ENCODE measurements around the gene MYH14. TPM values are rescaled to one million over a fixed set of nuclear protein-coding genes. Genes with fewer than 3 reads are reported as not detected.

MYH14 gene
- total and polyA plus RNA-seq, 10 of the 15 experiments (the other 5 are each of a cell fraction or from before 2014, with no cell fraction given) = 0.06 to 0.69 (median 0.15) TPM; not detected in 4

DNA sequence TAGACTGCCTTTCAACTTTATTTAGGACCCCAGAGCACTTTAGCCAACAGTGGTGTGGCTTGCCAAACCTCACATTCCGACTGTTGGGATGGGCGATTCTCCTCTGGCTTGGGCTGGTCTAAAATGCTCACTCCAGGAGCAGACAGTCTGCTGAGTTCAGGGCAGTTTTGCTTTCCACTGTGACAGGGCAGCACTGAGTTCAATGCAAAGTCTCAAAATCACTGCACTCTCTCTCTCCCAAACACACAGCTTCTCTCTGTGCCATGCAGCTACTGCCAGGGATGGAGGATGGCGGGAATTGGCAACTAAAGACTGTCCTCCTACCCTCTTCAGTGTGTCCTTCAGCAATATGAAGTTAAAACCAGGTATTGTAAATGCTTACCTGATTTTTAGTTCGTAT is 148.8 kb downstream of the MYH14 start:
- intact Hi-C loops (cut with micrococcal nuclease; ENCODE audit: unreplicated experiment) = loop anchor here (10.0 kb wide), 2 partner anchors 183 to 543 kb away; no protein-coding TSS in a partner anchor
- ChIA-PET CTCF (interaction anchor here (0.5 to 3.0 kb wide), 8 partner anchors 11 to 873 kb away, joined by 3 to 13 read pairs (median 3); no protein-coding TSS in a partner anchor), RAD21 (ENCODE audit: unreplicated experiment) (interaction anchor here (1.1 to 4.0 kb wide), 3 partner anchors 9 to 109 kb away, joined by 3 to 17 read pairs (median 4); partner anchors contain the start of gene KCNC3), SMC1A (ENCODE audit: uncharacterized antibody, unreplicated experiment) (interaction anchor here (0.6 to 3.1 kb wide), 5 partner anchors 12 to 485 kb away, joined by 3 to 7 read pairs (median 5); no protein-coding TSS in a partner anchor), POLR2A (no interaction called here)
- ATAC-seq = no peak
- H3K27me3 ChIP-seq (replicated peaks in 1 of 2; ENCODE audit: control insufficient read depth in 2 of 2, insufficient read depth in 2 of 2, low read length in 1 of 2) = no peaks in the 10 kb centered on the region
- DNase-seq (ENCODE audit: low read depth, low spot score) = no peak
- H3K9me3 ChIP-seq (replicated peaks; ENCODE audit: control insufficient read depth, insufficient read depth, low read length) = no peaks in the 10 kb centered on the region; the same call in 1 of the 3 replicates
- WGBS (ENCODE audit: insufficient coverage, insufficient replicate concordance, low lambda C conversion rate, missing lambda C conversion rate) = 43% methylated on average over 4 of the region's 4 CpGs
- no peak overlapping the region for H3K9ac ChIP-seq (ENCODE audit: control insufficient read depth, insufficient read depth, low read length)
- no TSS peak for BruUV-seq (replicated peaks)
- no peaks in the 10 kb centered on the region for H3K79me2 ChIP-seq (ENCODE audit: control insufficient read depth, insufficient read depth, low read length)
- H3K4me3 ChIP-seq = no peak overlapping the region
- no peak for FAIRE-seq
- in situ Hi-C loops (cut with MboI) = loop anchor here (10.0 kb wide), 1 partner anchor 543 kb away; no protein-coding TSS in a partner anchor
- H2AFZ ChIP-seq (ENCODE audit: control insufficient read depth, low read depth, low read length) = no peak overlapping the region
- no peaks in the 10 kb centered on the region for H4K20me1 ChIP-seq (ENCODE audit: control insufficient read depth, insufficient read depth)
- no peak overlapping the region for H3K4me2 ChIP-seq (ENCODE audit: control insufficient read depth, insufficient read depth)
- H3K27ac ChIP-seq (ENCODE audit: control insufficient read depth, insufficient read depth) = no peak overlapping the region
- no peaks in the 10 kb centered on the region for H3K36me3 ChIP-seq (ENCODE audit: control insufficient read depth in 2 of 2, insufficient read depth in 2 of 2, low read length in 1 of 2)
- H3K4me1 ChIP-seq (ENCODE audit: control insufficient read depth, insufficient read depth, low read length) = peaks cover 29% of the 10 kb centered on the region
- TF ChIP-seq PML (IDR thresholded peaks at IDR 0.05; ENCODE audit: low read length) (no peak), KDM1A (IDR thresholded peaks at IDR 0.05; ENCODE audit: borderline replicate concordance) (no peak), ZZZ3 (IDR thresholded peaks at IDR 0.05; ENCODE audit: control insufficient read depth, insufficient read length, low read depth) (no peak), GABPA (IDR thresholded peaks at IDR 0.05; ENCODE audit: low read depth) (no peak), ZNF274 (IDR thresholded peaks at IDR 0.05; ENCODE audit: insufficient read depth, insufficient read length) (no peak), JUND (IDR thresholded peaks at IDR 0.05; ENCODE audit: low read depth, low read length) (no peak), KAT2A (conservative IDR thresholded peaks at IDR 0.05; ENCODE audit: control insufficient read depth, low read depth, low read length) (no peak)
- TF ChIP-seq, protein P1, sequence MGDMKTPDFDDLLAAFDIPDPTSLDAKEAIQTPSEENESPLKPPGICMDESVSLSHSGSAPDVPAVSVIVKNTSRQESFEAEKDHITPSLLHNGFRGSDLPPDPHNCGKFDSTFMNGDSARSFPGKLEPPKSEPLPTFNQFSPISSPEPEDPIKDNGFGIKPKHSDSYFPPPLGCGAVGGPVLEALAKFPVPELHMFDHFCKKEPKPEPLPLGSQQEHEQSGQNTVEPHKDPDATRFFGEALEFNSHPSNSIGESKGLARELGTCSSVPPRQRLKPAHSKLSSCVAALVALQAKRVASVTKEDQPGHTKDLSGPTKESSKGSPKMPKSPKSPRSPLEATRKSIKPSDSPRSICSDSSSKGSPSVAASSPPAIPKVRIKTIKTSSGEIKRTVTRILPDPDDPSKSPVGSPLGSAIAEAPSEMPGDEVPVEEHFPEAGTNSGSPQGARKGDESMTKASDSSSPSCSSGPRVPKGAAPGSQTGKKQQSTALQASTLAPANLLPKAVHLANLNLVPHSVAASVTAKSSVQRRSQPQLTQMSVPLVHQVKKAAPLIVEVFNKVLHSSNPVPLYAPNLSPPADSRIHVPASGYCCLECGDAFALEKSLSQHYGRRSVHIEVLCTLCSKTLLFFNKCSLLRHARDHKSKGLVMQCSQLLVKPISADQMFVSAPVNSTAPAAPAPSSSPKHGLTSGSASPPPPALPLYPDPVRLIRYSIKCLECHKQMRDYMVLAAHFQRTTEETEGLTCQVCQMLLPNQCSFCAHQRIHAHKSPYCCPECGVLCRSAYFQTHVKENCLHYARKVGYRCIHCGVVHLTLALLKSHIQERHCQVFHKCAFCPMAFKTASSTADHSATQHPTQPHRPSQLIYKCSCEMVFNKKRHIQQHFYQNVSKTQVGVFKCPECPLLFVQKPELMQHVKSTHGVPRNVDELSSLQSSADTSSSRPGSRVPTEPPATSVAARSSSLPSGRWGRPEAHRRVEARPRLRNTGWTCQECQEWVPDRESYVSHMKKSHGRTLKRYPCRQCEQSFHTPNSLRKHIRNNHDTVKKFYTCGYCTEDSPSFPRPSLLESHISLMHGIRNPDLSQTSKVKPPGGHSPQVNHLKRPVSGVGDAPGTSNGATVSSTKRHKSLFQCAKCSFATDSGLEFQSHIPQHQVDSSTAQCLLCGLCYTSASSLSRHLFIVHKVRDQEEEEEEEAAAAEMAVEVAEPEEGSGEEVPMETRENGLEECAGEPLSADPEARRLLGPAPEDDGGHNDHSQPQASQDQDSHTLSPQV (IDR thresholded peaks at IDR 0.05) = no peak
- TF ChIP-seq, protein P2, sequence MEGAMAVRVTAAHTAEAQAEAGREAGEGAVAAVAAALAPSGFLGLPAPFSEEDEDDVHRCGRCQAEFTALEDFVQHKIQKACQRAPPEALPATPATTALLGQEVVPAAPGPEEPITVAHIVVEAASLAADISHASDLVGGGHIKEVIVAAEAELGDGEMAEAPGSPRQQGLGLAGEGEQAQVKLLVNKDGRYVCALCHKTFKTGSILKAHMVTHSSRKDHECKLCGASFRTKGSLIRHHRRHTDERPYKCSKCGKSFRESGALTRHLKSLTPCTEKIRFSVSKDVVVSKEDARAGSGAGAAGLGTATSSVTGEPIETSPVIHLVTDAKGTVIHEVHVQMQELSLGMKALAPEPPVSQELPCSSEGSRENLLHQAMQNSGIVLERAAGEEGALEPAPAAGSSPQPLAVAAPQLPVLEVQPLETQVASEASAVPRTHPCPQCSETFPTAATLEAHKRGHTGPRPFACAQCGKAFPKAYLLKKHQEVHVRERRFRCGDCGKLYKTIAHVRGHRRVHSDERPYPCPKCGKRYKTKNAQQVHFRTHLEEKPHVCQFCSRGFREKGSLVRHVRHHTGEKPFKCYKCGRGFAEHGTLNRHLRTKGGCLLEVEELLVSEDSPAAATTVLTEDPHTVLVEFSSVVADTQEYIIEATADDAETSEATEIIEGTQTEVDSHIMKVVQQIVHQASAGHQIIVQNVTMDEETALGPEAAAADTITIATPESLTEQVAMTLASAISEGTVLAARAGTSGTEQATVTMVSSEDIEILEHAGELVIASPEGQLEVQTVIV (IDR thresholded peaks at IDR 0.05; ENCODE audit: borderline replicate concordance, partially characterized antibody) = no peak
- TF ChIP-seq, protein P3, sequence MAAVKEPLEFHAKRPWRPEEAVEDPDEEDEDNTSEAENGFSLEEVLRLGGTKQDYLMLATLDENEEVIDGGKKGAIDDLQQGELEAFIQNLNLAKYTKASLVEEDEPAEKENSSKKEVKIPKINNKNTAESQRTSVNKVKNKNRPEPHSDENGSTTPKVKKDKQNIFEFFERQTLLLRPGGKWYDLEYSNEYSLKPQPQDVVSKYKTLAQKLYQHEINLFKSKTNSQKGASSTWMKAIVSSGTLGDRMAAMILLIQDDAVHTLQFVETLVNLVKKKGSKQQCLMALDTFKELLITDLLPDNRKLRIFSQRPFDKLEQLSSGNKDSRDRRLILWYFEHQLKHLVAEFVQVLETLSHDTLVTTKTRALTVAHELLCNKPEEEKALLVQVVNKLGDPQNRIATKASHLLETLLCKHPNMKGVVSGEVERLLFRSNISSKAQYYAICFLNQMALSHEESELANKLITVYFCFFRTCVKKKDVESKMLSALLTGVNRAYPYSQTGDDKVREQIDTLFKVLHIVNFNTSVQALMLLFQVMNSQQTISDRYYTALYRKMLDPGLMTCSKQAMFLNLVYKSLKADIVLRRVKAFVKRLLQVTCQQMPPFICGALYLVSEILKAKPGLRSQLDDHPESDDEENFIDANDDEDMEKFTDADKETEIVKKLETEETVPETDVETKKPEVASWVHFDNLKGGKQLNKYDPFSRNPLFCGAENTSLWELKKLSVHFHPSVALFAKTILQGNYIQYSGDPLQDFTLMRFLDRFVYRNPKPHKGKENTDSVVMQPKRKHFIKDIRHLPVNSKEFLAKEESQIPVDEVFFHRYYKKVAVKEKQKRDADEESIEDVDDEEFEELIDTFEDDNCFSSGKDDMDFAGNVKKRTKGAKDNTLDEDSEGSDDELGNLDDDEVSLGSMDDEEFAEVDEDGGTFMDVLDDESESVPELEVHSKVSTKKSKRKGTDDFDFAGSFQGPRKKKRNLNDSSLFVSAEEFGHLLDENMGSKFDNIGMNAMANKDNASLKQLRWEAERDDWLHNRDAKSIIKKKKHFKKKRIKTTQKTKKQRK (IDR thresholded peaks at IDR 0.05; ENCODE audit: low read depth, low read length) = no peak
- TF ChIP-seq, protein P4, sequence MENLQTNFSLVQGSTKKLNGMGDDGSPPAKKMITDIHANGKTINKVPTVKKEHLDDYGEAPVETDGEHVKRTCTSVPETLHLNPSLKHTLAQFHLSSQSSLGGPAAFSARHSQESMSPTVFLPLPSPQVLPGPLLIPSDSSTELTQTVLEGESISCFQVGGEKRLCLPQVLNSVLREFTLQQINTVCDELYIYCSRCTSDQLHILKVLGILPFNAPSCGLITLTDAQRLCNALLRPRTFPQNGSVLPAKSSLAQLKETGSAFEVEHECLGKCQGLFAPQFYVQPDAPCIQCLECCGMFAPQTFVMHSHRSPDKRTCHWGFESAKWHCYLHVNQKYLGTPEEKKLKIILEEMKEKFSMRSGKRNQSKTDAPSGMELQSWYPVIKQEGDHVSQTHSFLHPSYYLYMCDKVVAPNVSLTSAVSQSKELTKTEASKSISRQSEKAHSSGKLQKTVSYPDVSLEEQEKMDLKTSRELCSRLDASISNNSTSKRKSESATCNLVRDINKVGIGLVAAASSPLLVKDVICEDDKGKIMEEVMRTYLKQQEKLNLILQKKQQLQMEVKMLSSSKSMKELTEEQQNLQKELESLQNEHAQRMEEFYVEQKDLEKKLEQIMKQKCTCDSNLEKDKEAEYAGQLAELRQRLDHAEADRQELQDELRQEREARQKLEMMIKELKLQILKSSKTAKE (IDR thresholded peaks at IDR 0.05; ENCODE audit: low read depth, poor library complexity, severe bottlenecking) = no peak

Measured in GM12878 (cell line).